H1 (cell line): ENCODE measurements around the gene SLAMF1. TPM values are rescaled to one million over a fixed set of nuclear protein-coding genes. Genes with fewer than 3 reads are reported as not detected.
A peak's percentile ranks its signal among the peaks of the same experiment; 100 is the strongest.

Experiments
- CTCF ChIA-PET: fragments of 300-600 bp; sonication (Branson Sonifier 250); formaldehyde crosslinking; loops from one replicate; lab custom pipeline; 2021; ENCODE audit not compliant: partially characterized antibody; lab: Charles Lee
- POLR2A ChIA-PET: fragments of 300-600 bp; sonication (Branson Sonifier 250); formaldehyde crosslinking; loops from one replicate; lab custom pipeline; 2021; ENCODE audit warnings: inconsistent platforms; ENCODE audit not compliant: partially characterized antibody; lab: Charles Lee
- DNase-seq, 2 experiments: peaks; one replicate each; pipeline versions ENCODE4 v3.0.0 to v3.0.0-alpha.2; 2010 to 2022; ENCODE audit warnings: low spot score in 2 of 2, low read depth in 1 of 2, mixed read lengths in 1 of 2
- FAIRE-seq: peaks from 2 replicates; lab custom pipeline; 2011; peaks lifted over from hg19 to GRCh38; lab: Jason Lieb, UNC
- H2AFZ ChIP-seq: 2 replicates; pipeline ENCODE4 v1.8.1; 2012; ENCODE audit warnings: low read length, inconsistent platforms
- H2AK5ac ChIP-seq: 2 replicates; pipeline ENCODE4 v1.6.1; 2013; ENCODE audit warnings: low read depth, low read length
- H2BK120ac ChIP-seq: replicated peaks from 2 replicates; pipeline ENCODE3; 2013; ENCODE audit warnings: low read depth, low read length, inconsistent platforms
- H2BK12ac ChIP-seq: 2 replicates; pipeline ENCODE4 v1.6.1; 2013; ENCODE audit warnings: low read depth, low read length
- H2BK15ac ChIP-seq: 2 replicates; pipeline ENCODE4 v1.6.1; 2013; ENCODE audit warnings: low read length
- H2BK20ac ChIP-seq: 2 replicates; pipeline ENCODE4 v1.6.1; 2013; ENCODE audit warnings: low read length
- H2BK5ac ChIP-seq: 2 replicates; pipeline ENCODE4 v1.6.1; 2013; ENCODE audit warnings: low read depth, low read length
- H3K14ac ChIP-seq: 2 replicates; pipeline ENCODE4 v1.6.1; 2013; ENCODE audit warnings: inconsistent platforms; ENCODE audit not compliant: insufficient read length
- H3K18ac ChIP-seq: 2 replicates; pipeline ENCODE4 v1.6.1; 2013; ENCODE audit warnings: low read length; ENCODE audit errors: extremely low read depth
- H3K23ac ChIP-seq: 2 replicates; pipeline ENCODE4 v1.6.1; 2013; ENCODE audit warnings: inconsistent platforms; ENCODE audit not compliant: insufficient read length
- H3K23me2 ChIP-seq: 2 replicates; pipeline ENCODE4 v1.6.1; 2013; ENCODE audit warnings: low read depth, low read length
- H3K27ac ChIP-seq: 2 replicates; pipeline ENCODE4 v1.6.1; 2011; ENCODE audit warnings: low read depth, low read length, inconsistent platforms
- H3K27me3 ChIP-seq, 4 experiments: replicated peaks in 1 of 4; 1 replicate in 1 of 4; 2 replicates in 3 of 4; pipeline versions ENCODE4 v1.6.1 to v1.8.1; 2011 to 2013; ENCODE audit warnings: low read length in 3 of 4, mild to moderate bottlenecking in 3 of 4, inconsistent platforms in 2 of 4, mixed read lengths in 2 of 4, moderate library complexity in 1 of 4; ENCODE audit not compliant: control insufficient read depth in 3 of 4, insufficient read depth in 3 of 4; ENCODE audit errors: extremely low read depth in 1 of 4
- H3K36me3 ChIP-seq, 4 experiments: 2 replicates each; pipeline versions ENCODE4 v1.6.1 to v1.8.1; 2011 to 2013; ENCODE audit warnings: mild to moderate bottlenecking in 4 of 4, low read length in 3 of 4, moderate library complexity in 2 of 4, control low read depth in 1 of 4, inconsistent platforms in 1 of 4; ENCODE audit not compliant: insufficient read depth in 4 of 4, control insufficient read depth in 2 of 4
- H3K4ac ChIP-seq: replicated peaks from 2 replicates; pipeline ENCODE3; 2013; ENCODE audit warnings: low read length, low read depth, mixed read lengths, inconsistent platforms; ENCODE audit not compliant: insufficient read length
- H3K4me1 ChIP-seq, 4 experiments: replicated peaks in 1 of 4; 1 replicate in 1 of 4; 2 replicates in 3 of 4; pipeline versions ENCODE4 v1.6.1 to v1.8.1; 2011 to 2013; ENCODE audit warnings: low read length in 3 of 4, inconsistent platforms in 2 of 4, mixed read lengths in 1 of 4; ENCODE audit not compliant: insufficient read depth in 4 of 4, control insufficient read depth in 3 of 4
- H3K4me2 ChIP-seq, 2 experiments: 2 replicates each; pipeline versions ENCODE4 v1.6.1 to v1.8.1; 2011 to 2013; ENCODE audit warnings: low read depth in 2 of 2, low read length in 2 of 2, control low read depth in 1 of 2, inconsistent platforms in 1 of 2, mild to moderate bottlenecking in 1 of 2; ENCODE audit not compliant: insufficient read depth in 1 of 2
- H3K4me3 ChIP-seq, 4 experiments: fragments of 200-600, 300-600 bp in 1 of 4; sonication (generic), shearing (Covaris generic), sonication (Bioruptor Twin) in 1 of 4; 2 replicates each; pipeline versions ENCODE4 v1.5.1 to v1.8.1; 2011 to 2016; ENCODE audit warnings: low read length in 4 of 4, low read depth in 3 of 4, control low read depth in 2 of 4, inconsistent platforms in 2 of 4, mild to moderate bottlenecking in 2 of 4, mixed read lengths in 1 of 4, moderate library complexity in 1 of 4; ENCODE audit not compliant: insufficient read depth in 2 of 4; ENCODE audit errors: extremely low read depth in 1 of 4
- H3K56ac ChIP-seq: replicated peaks from 2 replicates; pipeline ENCODE3; 2013; ENCODE audit warnings: low read depth, mild to moderate bottlenecking, mixed read lengths, low read length, inconsistent platforms; ENCODE audit not compliant: insufficient read length
- H3K79me1 ChIP-seq: 2 replicates; pipeline ENCODE4 v1.6.1; 2013; ENCODE audit warnings: low read depth, low read length, control low read depth
- H3K79me2 ChIP-seq, 2 experiments: 2 replicates each; pipeline versions ENCODE4 v1.6.1 to v1.8.1; 2012 to 2013; ENCODE audit warnings: low read length in 2 of 2, mild to moderate bottlenecking in 2 of 2, inconsistent platforms in 1 of 2; ENCODE audit not compliant: insufficient read depth in 2 of 2, control insufficient read depth in 1 of 2
- H3K9ac ChIP-seq, 4 experiments: replicated peaks in 1 of 4; 1 replicate in 1 of 4; 2 replicates in 3 of 4; pipeline versions ENCODE4 v1.6.1 to v1.8.1; 2011 to 2013; ENCODE audit warnings: low read depth in 3 of 4, low read length in 3 of 4, control low read depth in 2 of 4, mild to moderate bottlenecking in 2 of 4, moderate library complexity in 2 of 4, inconsistent platforms in 1 of 4; ENCODE audit errors: extremely low read depth in 1 of 4
- H3K9me3 ChIP-seq, 2 experiments: 2 replicates each; pipeline versions ENCODE4 v1.6.1 to v1.8.1; 2012 to 2013; ENCODE audit warnings: mild to moderate bottlenecking in 2 of 2, moderate library complexity in 2 of 2, control low read depth in 1 of 2, inconsistent platforms in 1 of 2, low read depth in 1 of 2, low read length in 1 of 2, mixed read lengths in 1 of 2; ENCODE audit not compliant: insufficient read depth in 2 of 2
- H4K20me1 ChIP-seq, 2 experiments: replicated peaks in 1 of 2; 2 replicates each; pipeline versions ENCODE3 to v1.8.1; 2011 to 2013; ENCODE audit warnings: inconsistent platforms in 2 of 2, low read length in 2 of 2, mild to moderate bottlenecking in 1 of 2; ENCODE audit not compliant: insufficient read depth in 2 of 2, control insufficient read depth in 1 of 2
- H4K5ac ChIP-seq: 2 replicates; pipeline ENCODE4 v1.6.1; 2013; ENCODE audit warnings: low read length, low read depth, mixed read lengths, inconsistent platforms; ENCODE audit not compliant: insufficient read length
- H4K8ac ChIP-seq: 2 replicates; pipeline ENCODE4 v1.8.0; 2013; ENCODE audit warnings: mild to moderate bottlenecking, moderate library complexity, low read length, inconsistent platforms; ENCODE audit not compliant: insufficient read depth; ENCODE audit errors: extremely low read depth
- H4K91ac ChIP-seq: replicated peaks from 2 replicates; pipeline ENCODE3; 2013; ENCODE audit warnings: low read length, mixed read lengths, inconsistent platforms; ENCODE audit not compliant: insufficient read length
- CEBPB ChIP-seq: IDR thresholded peaks from 2 replicates; pipeline ENCODE4 v1.6.1; 2012; ENCODE audit warnings: low read depth, low read length
- SIRT6 ChIP-seq: IDR thresholded peaks from one replicate; pipeline ENCODE4 v1.7.1; 2012; ENCODE audit warnings: low read length, inconsistent platforms
- WGBS, 2 experiments: shearing (Covaris generic) in 1 of 2; methylation state at CpG; one replicate each; pipeline versions ENCODE4 v1.1.6 to v1.1.7; 2013 to 2015; ENCODE audit warnings: low lambda C conversion rate in 2 of 2, mixed read lengths in 2 of 2, inconsistent platforms in 1 of 2, low coverage in 1 of 2, missing lambda C conversion rate in 1 of 2; ENCODE audit not compliant: insufficient replicate concordance in 2 of 2, insufficient coverage in 1 of 2, insufficient read length in 1 of 2; ENCODE audit errors: extremely low coverage in 1 of 2, missing lambda C conversion rate in 1 of 2; 5-methylcytosine and 5-hydroxymethylcytosine counted together
- polyA plus RNA-seq, 7 experiments: library from polyadenylated mRNA; depleted of rRNA in 3 of 7; stranded (reverse) in 5 of 7; unstranded in 2 of 7; fragments of >200 nt in 5 of 7; fragments of 200-250 nt in 2 of 7; gene quantifications; 1 replicate in 5 of 7; 2 replicates in 1 of 7; 4 replicates in 1 of 7; pipeline versions ENCODE4 v1.2.1 to v1.2.3, GENCODE V29; 2011 to 2013; ENCODE audit warnings: missing spikeins in 2 of 7, mixed read lengths in 2 of 7
- total RNA-seq: library from RNA; stranded (reverse); fragmentation: NEBNext Ultra II Directional; extraction: Animal tissue kit (Norgen Biotek cat#: 25700); gene quantifications from 2 replicates; pipeline ENCODE4 v1.2.1, GENCODE V29; 2021
- TF ChIP-seq, protein P1 (sequence below), 3 experiments: IDR thresholded peaks; 1 replicate in 2 of 3; 2 replicates in 1 of 3; pipeline versions ENCODE4 v1.5.1 to v1.6.1; 2011; ENCODE audit warnings: low read length in 3 of 3, mild to moderate bottlenecking in 3 of 3, inconsistent platforms in 2 of 3, low read depth in 1 of 3, moderate library complexity in 1 of 3; ENCODE audit not compliant: insufficient read depth in 1 of 3; ENCODE audit errors: control extremely low read depth in 1 of 3

The SLAMF1 gene
- total and polyA plus RNA-seq, 2 of the 8 experiments (the other 6 are each of a cell fraction or from before 2014, with no cell fraction given): not detected

DNA sequence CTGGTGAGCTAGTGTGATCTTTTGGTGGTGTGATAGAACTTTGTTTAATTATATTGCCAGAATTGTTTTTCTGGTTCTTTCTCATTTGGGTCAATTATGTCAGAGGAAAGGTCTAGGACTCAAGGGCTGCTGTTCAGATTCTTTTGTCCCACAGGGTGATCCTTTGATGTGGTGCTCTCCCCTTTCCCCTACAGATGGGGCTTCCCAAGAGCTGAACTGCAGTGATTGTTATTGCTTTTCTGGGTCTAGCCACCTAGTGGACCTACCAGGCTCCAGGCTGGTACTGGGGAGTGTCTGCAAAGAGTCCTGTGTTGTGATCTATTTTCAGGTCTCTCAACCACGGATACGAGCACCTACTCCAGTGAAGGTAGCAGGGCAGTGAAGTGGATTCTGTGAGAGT lies 41.6 kb downstream of the SLAMF1 start:
- Histone ChIP-seq H3K18ac (no peak overlapping the region), H3K9ac (no peak overlapping the region), H3K9me3 (peaks cover 0 to 8% of the 10 kb centered on the region in 2 experiments; a peak in 1 of 4 replicates), H3K23me2 (no peaks in the 10 kb centered on the region), H3K23ac (no peak overlapping the region), H3K27me3 (no peaks in the 10 kb centered on the region), H2BK15ac (no peak overlapping the region), H3K79me2 (no peaks in the 10 kb centered on the region), H3K14ac (no peak overlapping the region), H3K79me1 (no peaks in the 10 kb centered on the region), H2BK20ac (no peak overlapping the region), H2BK12ac (no peak overlapping the region), H3K4me2 (no peak overlapping the region), H3K36me3 (no peaks in the 10 kb centered on the region; a peak in 1 of 8 replicates), H3K4ac (no peak overlapping the region), H3K56ac (no peak overlapping the region), H4K8ac (no peak overlapping the region), H3K4me3 (no peak overlapping the region), H3K27ac (no peak overlapping the region), H4K5ac (no peak overlapping the region), H4K91ac (no peak overlapping the region), H2AFZ (no peak overlapping the region), H2BK120ac (no peak overlapping the region), H3K4me1 (no peaks in the 10 kb centered on the region), H2BK5ac (no peak overlapping the region), H2AK5ac (no peak overlapping the region), H4K20me1 (no peaks in the 10 kb centered on the region)
- TF ChIP-seq CEBPB (no peak), SIRT6 (no peak)
- TF ChIP-seq, protein P1, sequence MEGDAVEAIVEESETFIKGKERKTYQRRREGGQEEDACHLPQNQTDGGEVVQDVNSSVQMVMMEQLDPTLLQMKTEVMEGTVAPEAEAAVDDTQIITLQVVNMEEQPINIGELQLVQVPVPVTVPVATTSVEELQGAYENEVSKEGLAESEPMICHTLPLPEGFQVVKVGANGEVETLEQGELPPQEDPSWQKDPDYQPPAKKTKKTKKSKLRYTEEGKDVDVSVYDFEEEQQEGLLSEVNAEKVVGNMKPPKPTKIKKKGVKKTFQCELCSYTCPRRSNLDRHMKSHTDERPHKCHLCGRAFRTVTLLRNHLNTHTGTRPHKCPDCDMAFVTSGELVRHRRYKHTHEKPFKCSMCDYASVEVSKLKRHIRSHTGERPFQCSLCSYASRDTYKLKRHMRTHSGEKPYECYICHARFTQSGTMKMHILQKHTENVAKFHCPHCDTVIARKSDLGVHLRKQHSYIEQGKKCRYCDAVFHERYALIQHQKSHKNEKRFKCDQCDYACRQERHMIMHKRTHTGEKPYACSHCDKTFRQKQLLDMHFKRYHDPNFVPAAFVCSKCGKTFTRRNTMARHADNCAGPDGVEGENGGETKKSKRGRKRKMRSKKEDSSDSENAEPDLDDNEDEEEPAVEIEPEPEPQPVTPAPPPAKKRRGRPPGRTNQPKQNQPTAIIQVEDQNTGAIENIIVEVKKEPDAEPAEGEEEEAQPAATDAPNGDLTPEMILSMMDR (IDR thresholded peaks at IDR 0.05; ENCODE audit: control extremely low read depth in 1 of 3, insufficient read depth in 1 of 3, low read depth in 1 of 3, low read length in 3 of 3): peak in 1 of 3 experiments; percentile 6; a peak in 1 of 4 replicates
- CTCF ChIA-PET: interaction anchor here (0.9 to 9.5 kb wide), 24 partner anchors 8 to 559 kb away, joined by 3 to 88 read pairs (median 4); no protein-coding TSS in a partner anchor
- WGBS, 2 experiments: 97% methylated on average over 2 of the region's 2 CpGs; no CpG with 5 or more reads in 1 of the 2 experiments
- DNase-seq (no peak), FAIRE-seq (no peak)
- POLR2A ChIA-PET: no interaction called here
